GM19193 (cell line): Measurements from ENCODE around the gene DNAJC15.

Source experiments
- POLR2A ChIP-seq: IDR thresholded peaks from 4 replicates; pipeline ENCODE4 v1.6.1; 2011; ENCODE audit not compliant: insufficient read depth, insufficient read length; ENCODE audit errors: extremely low read depth

Gene DNAJC15

GRCh38 chr13:42997381-42997780 is 26.0 kb upstream of the DNAJC15 start:
- no peak for TF ChIP-seq POLR2A

- TF ChIP-seq POLR2A, result no peak
Measured at GRCh38 chr13:42999491-42999890, 23.9 kb upstream of the DNAJC15 start.

DNA sequence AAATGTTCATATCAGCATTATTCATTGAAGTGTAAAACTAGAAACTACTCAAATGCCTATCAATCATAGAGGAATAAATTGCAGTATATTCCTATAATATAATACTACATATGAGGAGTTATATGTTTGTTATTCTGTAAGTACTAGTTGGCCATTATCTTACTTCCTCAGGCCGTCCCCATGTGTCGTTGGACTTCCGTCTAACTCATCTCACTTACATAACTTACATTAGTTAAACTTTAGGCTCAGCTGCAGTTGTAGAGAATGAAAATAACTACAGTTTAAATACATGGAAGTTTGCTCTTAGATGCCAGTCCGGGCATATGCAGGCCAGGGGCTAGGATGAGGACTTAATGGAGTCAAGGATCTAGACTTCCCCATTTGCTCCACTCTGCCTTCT is 22.7 kb upstream of the DNAJC15 start:
- no peak for TF ChIP-seq POLR2A

DNA sequence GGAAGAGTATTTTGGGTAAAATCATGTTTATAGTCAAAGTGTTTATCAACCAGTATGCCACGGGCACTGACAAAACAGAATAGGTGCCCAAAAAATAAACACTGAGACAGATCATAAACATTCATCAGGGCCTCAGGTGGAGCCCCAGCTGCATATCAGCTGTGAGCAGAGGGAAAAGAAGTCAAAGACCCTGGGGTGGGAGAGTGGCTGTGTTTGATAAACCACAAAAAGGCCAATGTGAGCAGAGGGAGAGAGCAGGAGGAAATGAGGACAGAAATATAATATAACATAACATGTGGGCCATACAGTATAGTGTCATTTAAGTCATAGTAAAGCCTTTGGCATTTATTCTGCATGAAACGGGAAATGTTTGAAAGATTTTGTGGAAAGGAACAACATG is 21.4 kb upstream of the DNAJC15 start:
- TF ChIP-seq POLR2A, result no peak

- no peak for TF ChIP-seq POLR2A
Measured at GRCh38 chr13:43003010-43003409, 20.4 kb upstream of the DNAJC15 start.

- no peak for TF ChIP-seq POLR2A
Measured at GRCh38 chr13:43003729-43004128, 19.7 kb upstream of the DNAJC15 start.

DNA sequence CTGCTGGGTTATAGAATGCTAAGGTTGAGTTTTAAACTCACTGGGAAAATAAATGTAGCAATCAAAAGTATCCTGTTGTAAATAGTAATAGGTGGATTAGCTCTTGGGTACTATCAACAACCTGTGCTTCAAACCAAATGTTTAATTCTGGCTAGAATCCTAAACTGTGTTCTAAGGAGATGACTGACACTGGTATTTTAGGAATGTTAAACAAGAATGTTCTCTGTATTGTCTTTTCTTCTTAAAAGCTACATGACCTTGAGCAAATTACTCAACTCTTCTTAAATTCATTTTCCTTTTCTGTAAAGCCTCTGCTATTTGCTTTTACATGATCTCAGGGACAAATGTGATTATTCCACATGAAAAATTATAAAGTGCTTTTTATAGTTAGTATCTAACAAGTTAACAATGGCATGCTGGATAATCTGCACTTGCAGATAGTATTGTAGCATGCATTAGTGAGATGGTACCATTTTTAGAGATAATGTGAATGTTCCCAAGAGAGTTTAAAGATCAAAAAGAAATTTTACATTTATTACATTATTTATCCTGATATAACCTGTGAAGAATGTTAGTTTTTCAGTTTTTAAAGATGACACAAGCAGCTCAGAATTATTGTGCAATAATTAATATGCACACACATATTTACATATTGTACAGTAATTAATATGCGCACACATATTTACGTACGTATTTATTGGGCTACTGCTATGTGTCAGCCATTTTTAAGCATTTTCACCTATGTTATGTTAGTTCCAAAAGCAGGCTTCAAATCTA is 17.7 kb upstream of the DNAJC15 start:
- no peak for TF ChIP-seq POLR2A

- TF ChIP-seq POLR2A, result no peak
Measured at GRCh38 chr13:43006893-43007631, 16.3 kb upstream of the DNAJC15 start.

GRCh38 chr13:43008596-43008995 is 14.8 kb upstream of the DNAJC15 start:
- TF ChIP-seq POLR2A, result no peak

DNA sequence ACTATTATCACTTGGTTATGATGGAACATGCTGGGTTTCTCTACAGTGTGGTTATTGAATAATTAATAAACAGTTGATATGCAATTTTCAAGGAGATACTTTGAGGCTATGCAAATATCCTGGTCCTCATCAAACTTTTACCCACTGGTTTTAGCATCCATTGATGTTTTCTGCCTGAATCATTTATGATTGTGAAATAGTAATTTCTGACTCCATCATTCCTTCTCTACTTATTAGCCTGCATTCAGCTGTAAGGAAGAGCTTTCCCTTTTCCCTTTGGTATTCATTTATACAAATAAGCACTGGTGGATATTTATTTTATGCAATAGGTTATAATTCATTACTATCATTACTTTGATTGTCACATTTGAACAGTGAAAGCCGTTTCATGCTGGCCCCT is 13.9 kb upstream of the DNAJC15 start:
- TF ChIP-seq POLR2A, result no peak

GRCh38 chr13:43014162-43014561 is 9.2 kb upstream of the DNAJC15 start:
- no peak for TF ChIP-seq POLR2A

- no peak for TF ChIP-seq POLR2A
Measured at GRCh38 chr13:43016226-43016625, 7.2 kb upstream of the DNAJC15 start.

DNA sequence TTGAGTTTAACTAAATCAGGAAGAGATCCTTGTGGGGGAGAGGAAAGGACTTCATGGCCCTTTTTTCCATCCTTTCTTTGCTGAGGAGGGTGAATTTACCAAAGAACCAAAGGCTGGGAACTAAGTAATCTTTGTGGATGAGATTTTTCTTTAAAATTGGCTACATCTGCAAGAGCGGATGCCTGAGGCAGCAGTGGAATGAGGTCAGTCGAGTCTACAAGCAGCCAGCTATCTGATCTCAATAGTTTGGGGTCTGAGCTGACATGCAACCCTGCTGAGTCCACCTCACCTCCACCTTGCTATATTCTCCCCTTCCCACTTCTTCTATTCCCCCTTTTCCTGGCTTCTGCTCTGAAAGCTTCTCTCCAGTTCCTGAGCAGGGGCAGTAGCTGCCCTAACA is 3.6 kb upstream of the DNAJC15 start:
- TF ChIP-seq POLR2A, result no peak

GRCh38 chr13:43020794-43021193 is 2.6 kb upstream of the DNAJC15 start:
- no peak for TF ChIP-seq POLR2A

DNA sequence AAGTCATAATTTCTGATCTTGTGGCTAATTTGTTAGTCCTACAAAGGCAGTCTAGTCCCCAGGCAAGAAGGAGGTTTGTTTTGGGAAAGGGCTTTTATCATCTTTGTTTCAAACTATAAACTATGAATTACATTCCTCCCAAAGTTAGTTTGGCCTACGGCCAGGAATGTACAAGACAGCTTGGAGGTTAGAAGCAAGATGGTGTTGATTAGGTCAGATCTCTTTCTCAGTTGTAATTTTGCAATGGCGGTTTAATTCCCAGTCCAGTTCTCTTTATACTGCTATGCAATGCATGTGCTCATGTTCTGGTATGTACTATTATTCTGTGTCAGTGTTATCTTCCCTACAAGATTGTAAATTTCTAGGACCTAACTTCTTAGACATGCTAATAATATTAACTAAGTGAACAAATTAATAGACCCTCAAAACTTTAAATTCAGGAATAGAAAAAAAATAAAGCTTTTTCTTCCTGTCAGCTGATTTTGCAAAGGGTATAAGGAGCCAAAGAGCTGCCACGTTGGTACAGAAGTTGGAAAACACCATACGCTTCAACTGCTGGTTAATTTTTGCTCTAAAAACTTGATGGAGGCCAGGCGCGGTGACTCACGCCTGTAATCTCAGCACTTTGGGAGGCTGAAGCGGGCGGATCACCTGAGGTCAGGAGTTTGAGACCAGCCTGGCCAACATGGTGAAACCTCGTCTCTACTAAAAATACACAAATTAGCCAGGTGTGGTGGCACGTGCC is 1.3 kb upstream of the DNAJC15 start:
- TF ChIP-seq POLR2A, result no peak

GRCh38 chr13:43022934-43023288 is 475 bp upstream of the DNAJC15 start:
- no peak for TF ChIP-seq POLR2A

- no peak for TF ChIP-seq POLR2A
Measured at GRCh38 chr13:43026262-43026661, 2.9 kb downstream of the DNAJC15 start.

DNA sequence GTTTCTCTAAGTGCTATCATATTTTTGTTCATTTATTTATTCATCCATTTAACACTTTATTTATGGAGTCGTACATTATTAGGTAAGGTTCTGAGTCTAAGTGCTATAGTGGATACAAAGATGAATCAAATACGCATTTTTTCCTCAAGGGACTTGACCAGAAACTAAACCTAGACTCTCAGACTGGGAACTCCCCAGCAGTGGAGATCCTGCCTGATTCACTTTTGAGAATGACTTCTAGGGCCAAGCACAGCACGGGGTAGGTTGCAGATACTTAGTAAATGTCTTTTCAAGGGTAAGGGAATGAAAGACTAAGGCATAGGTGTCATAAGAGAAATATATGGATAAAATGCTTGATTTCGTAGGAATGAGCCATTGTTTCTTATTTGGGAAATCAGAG is 7.2 kb downstream of the DNAJC15 start:
- TF ChIP-seq POLR2A, result no peak
